ENCODE results near the gene PTPN20.
"Not testable (repeated sequence)": the region's sequence is repeated elsewhere in the genome, so short reads cannot be mapped to it uniquely, and the experiment has no call there.

The PTPN20 gene

GRCh38 chr10:46925156-46925555, 13.9 kb downstream of the PTPN20 start:
- H3K36me3 ChIP-seq (ENCODE audit: control insufficient read depth, insufficient read depth, low read length); DNase-seq (ENCODE audit: extremely low read depth, insufficient read length); H3K27me3 ChIP-seq (replicated peaks; ENCODE audit: control insufficient read depth, insufficient read depth, low read length); H3K4me3 ChIP-seq (replicated peaks; ENCODE audit: low read depth, low read length): not testable (repeated sequence)

GRCh38 chr10:46925853-46926252, 14.6 kb downstream of the PTPN20 start:
- DNase-seq (ENCODE audit: extremely low read depth, insufficient read length); H3K36me3 ChIP-seq (ENCODE audit: control insufficient read depth, insufficient read depth, low read length); H3K27me3 ChIP-seq (replicated peaks; ENCODE audit: control insufficient read depth, insufficient read depth, low read length): not testable (repeated sequence)

GRCh38 chr10:46928810-46929209, 17.6 kb downstream of the PTPN20 start:
- not testable (repeated sequence) for H3K27me3 ChIP-seq (replicated peaks; ENCODE audit: control insufficient read depth, insufficient read depth, low read length); H3K4me3 ChIP-seq (replicated peaks; ENCODE audit: low read depth, low read length); H3K36me3 ChIP-seq (ENCODE audit: control insufficient read depth, insufficient read depth, low read length); DNase-seq (ENCODE audit: extremely low read depth, insufficient read length)

More at GRCh38 chr10:46925853-46926252, 14.6 kb downstream of the PTPN20 start:
- not testable (repeated sequence) for H3K4me3 ChIP-seq (replicated peaks; ENCODE audit: low read depth, low read length)

GRCh38 chr10:46932383-46932782, 21.2 kb downstream of the PTPN20 start:
- not testable (repeated sequence) for H3K36me3 ChIP-seq (ENCODE audit: control insufficient read depth, insufficient read depth, low read length); H3K27me3 ChIP-seq (replicated peaks; ENCODE audit: control insufficient read depth, insufficient read depth, low read length); DNase-seq (ENCODE audit: extremely low read depth, insufficient read length); H3K4me3 ChIP-seq (replicated peaks; ENCODE audit: low read depth, low read length)

GRCh38 chr10:46941091-46941490, 29.9 kb downstream of the PTPN20 start:
- H3K4me3 ChIP-seq (replicated peaks; ENCODE audit: low read depth, low read length); DNase-seq (ENCODE audit: extremely low read depth, insufficient read length); H3K27me3 ChIP-seq (replicated peaks; ENCODE audit: control insufficient read depth, insufficient read depth, low read length); H3K36me3 ChIP-seq (ENCODE audit: control insufficient read depth, insufficient read depth, low read length): not testable (repeated sequence)

GRCh38 chr10:46948687-46949518, 37.7 kb downstream of the PTPN20 start:
- DNase-seq (ENCODE audit: extremely low read depth, insufficient read length); H3K4me3 ChIP-seq (replicated peaks; ENCODE audit: low read depth, low read length); H3K36me3 ChIP-seq (ENCODE audit: control insufficient read depth, insufficient read depth, low read length); H3K27me3 ChIP-seq (replicated peaks; ENCODE audit: control insufficient read depth, insufficient read depth, low read length): not testable (repeated sequence)

- DNase-seq (ENCODE audit: extremely low read depth, insufficient read length); H3K4me3 ChIP-seq (replicated peaks; ENCODE audit: low read depth, low read length); H3K36me3 ChIP-seq (ENCODE audit: control insufficient read depth, insufficient read depth, low read length); H3K27me3 ChIP-seq (replicated peaks; ENCODE audit: control insufficient read depth, insufficient read depth, low read length): not testable (repeated sequence)
Observed at GRCh38 chr10:46952540-46952939, 41.3 kb downstream of the PTPN20 start.

- H3K4me3 ChIP-seq (replicated peaks; ENCODE audit: low read depth, low read length); H3K36me3 ChIP-seq (ENCODE audit: control insufficient read depth, insufficient read depth, low read length); H3K27me3 ChIP-seq (replicated peaks; ENCODE audit: control insufficient read depth, insufficient read depth, low read length); DNase-seq (ENCODE audit: extremely low read depth, insufficient read length): not testable (repeated sequence)
Observed at GRCh38 chr10:46960742-46961141, 49.5 kb downstream of the PTPN20 start.

GRCh38 chr10:46963356-46963755, 52.1 kb downstream of the PTPN20 start:
- H3K27me3 ChIP-seq (replicated peaks; ENCODE audit: control insufficient read depth, insufficient read depth, low read length); DNase-seq (ENCODE audit: extremely low read depth, insufficient read length): not testable (repeated sequence)

GRCh38 chr10:46967013-46967412, 55.8 kb downstream of the PTPN20 start:
- H3K36me3 ChIP-seq (ENCODE audit: control insufficient read depth, insufficient read depth, low read length); DNase-seq (ENCODE audit: extremely low read depth, insufficient read length); H3K27me3 ChIP-seq (replicated peaks; ENCODE audit: control insufficient read depth, insufficient read depth, low read length); H3K4me3 ChIP-seq (replicated peaks; ENCODE audit: low read depth, low read length): not testable (repeated sequence)

More at GRCh38 chr10:46963356-46963755, 52.1 kb downstream of the PTPN20 start:
- H3K36me3 ChIP-seq (ENCODE audit: control insufficient read depth, insufficient read depth, low read length); H3K4me3 ChIP-seq (replicated peaks; ENCODE audit: low read depth, low read length): not testable (repeated sequence)

GRCh38 chr10:46980223-46980622, 69.0 kb downstream of the PTPN20 start:
- not testable (repeated sequence) for H3K36me3 ChIP-seq (ENCODE audit: control insufficient read depth, insufficient read depth, low read length); H3K27me3 ChIP-seq (replicated peaks; ENCODE audit: control insufficient read depth, insufficient read depth, low read length); H3K4me3 ChIP-seq (replicated peaks; ENCODE audit: low read depth, low read length); DNase-seq (ENCODE audit: extremely low read depth, insufficient read length)

GRCh38 chr10:46987233-46987924, 76.2 kb downstream of the PTPN20 start:
- DNase-seq (ENCODE audit: extremely low read depth, insufficient read length); H3K4me3 ChIP-seq (replicated peaks; ENCODE audit: low read depth, low read length); H3K27me3 ChIP-seq (replicated peaks; ENCODE audit: control insufficient read depth, insufficient read depth, low read length); H3K36me3 ChIP-seq (ENCODE audit: control insufficient read depth, insufficient read depth, low read length): not testable (repeated sequence)
